Transverse colon (tissue), 4 donors: Measurements from ENCODE around the gene TPM1. TPM values are rescaled to one million over a fixed set of nuclear protein-coding genes. Genes with fewer than 3 reads are reported as not detected.
A peak's percentile ranks its signal among the peaks of the same experiment; 100 is the strongest.

Experiments
- DNase-seq: peaks from one replicate; pipeline ENCODE4 v3.0.0-alpha.2; 2019
- H3K27ac ChIP-seq, 4 donors: fragments of 200-600 bp; sonication (generic); 2 replicates each; pipeline ENCODE4 v1.5.1; 2016 to 2018; ENCODE audit warnings: inconsistent platforms in 4 of 4
- H3K27me3 ChIP-seq: fragments of 200-600 bp; sonication (generic); 2 replicates; pipeline ENCODE4 v1.5.1; 2017; ENCODE audit warnings: inconsistent platforms
- H3K36me3 ChIP-seq, 4 donors: fragments of 200-600 bp; sonication (generic); 2 replicates each; pipeline ENCODE4 v1.5.1; 2017 to 2019; ENCODE audit warnings: inconsistent platforms in 4 of 4
- H3K4me1 ChIP-seq, 4 donors: fragments of 200-600 bp; sonication (generic); 2 replicates each; pipeline ENCODE4 v1.5.1; 2017 to 2020; ENCODE audit warnings: inconsistent platforms in 4 of 4
- H3K4me3 ChIP-seq, 4 donors: fragments of 200-600 bp; sonication (generic); 1 replicate in 1 of 4; 2 replicates in 3 of 4; pipeline versions ENCODE4 v1.5.1 to v1.6.1; 2017 to 2019; ENCODE audit warnings: inconsistent platforms in 4 of 4
- H3K9me3 ChIP-seq, 2 donors: fragments of 200-600 bp; sonication (generic); 2 replicates each; pipeline ENCODE4 v1.5.1; 2017 to 2019; ENCODE audit warnings: inconsistent platforms in 2 of 2
- EP300 ChIP-seq: sonication (generic); formaldehyde crosslinking; IDR thresholded peaks from one replicate; pipeline ENCODE4 v1.6.1; 2017; ENCODE audit warnings: antibody characterized with exemption, low read depth
- POLR2A ChIP-seq: fragments of 450-650 bp; IDR thresholded peaks from one replicate; pipeline ENCODE4 v1.6.1; 2016; ENCODE audit warnings: antibody characterized with exemption, mild to moderate bottlenecking, moderate library complexity
- POLR2AphosphoS5 ChIP-seq, 3 donors: sonication (generic); formaldehyde crosslinking; IDR thresholded peaks; one replicate each; pipeline ENCODE4 v1.6.1; 2016; ENCODE audit warnings: antibody characterized with exemption in 3 of 3
- WGBS, 2 donors: methylation state at CpG; one replicate each; pipeline ENCODE4 v1.1.5; 2018; ENCODE audit warnings: low coverage in 1 of 2; 5-methylcytosine and 5-hydroxymethylcytosine counted together
- in situ Hi-C, 4 donors: fragments of 200-750 bp; cut with MboI; loops; one replicate each; pipeline versions ENCODE4 v1.15.0 to v1.15.1; 2017; ENCODE audit warnings: low sequenced_read_pairs in 3 of 4, low pct_ligation_motif_present in 1 of 4, low pct_unique_long_range_greater_than_20kb in 1 of 4
- intact Hi-C: fragments of 100-400 bp; cut with DNase I; formaldehyde crosslinking; loops from one replicate; pipeline ENCODE4 v1.15.1; 2023; ENCODE audit warnings: low total_unique reads
- total RNA-seq, 4 donors: library from RNA; depleted of rRNA; stranded (reverse); fragments of >200 nt; gene quantifications; one replicate each; pipeline ENCODE4 v1.1.0, GENCODE V29; 2016
- TF ChIP-seq, protein P1 (sequence below), 5 experiments: fragments of 200-600 bp in 3 of 5; fragments of 450-650 bp in 2 of 5; sonication (generic) in 3 of 5; IDR thresholded peaks; 1 replicate in 2 of 5; 2 replicates in 3 of 5; pipeline ENCODE4 v1.5.1; 2016 to 2017; ENCODE audit warnings: antibody characterized with exemption in 5 of 5, inconsistent platforms in 3 of 5, mild to moderate bottlenecking in 2 of 5, moderate library complexity in 1 of 5

The TPM1 gene
- total RNA-seq, 4 donors from 2014 or later = 775 to 2,480 (median 1,140) TPM

DNA sequence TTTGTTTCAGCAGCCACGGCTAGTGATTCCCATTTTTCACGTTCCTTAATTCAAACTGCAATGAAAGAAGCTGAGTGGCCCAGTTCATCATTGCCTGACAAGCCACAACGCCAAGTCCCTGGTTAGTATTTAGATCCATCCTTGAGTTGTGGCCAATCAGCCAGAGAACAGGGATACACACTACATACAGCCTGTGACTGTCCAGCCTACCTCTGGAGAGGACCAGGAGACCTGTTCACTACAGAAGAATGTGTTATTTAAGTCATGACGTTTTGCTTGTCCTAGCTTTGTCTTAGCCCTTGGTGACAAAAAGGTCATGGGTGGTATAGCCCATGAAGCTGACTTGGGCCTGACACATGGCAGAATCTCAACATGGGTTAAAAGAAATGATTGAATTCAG, 2.7 kb upstream of the TPM1 start:
- Histone ChIP-seq H3K27me3 (peaks cover 23% of the 10 kb centered on the region), H3K9me3 (no peaks in the 10 kb centered on the region), H3K4me3 (no peak overlapping the region), H3K27ac (no peak overlapping the region), H3K4me1 (peaks cover 0 to 45% (median 16%) of the 10 kb centered on the region in 4 donors), H3K36me3 (no peaks in the 10 kb centered on the region)
- no peak for DNase-seq
- intact Hi-C loops = loop anchor here (5.0 kb wide), 1 partner anchor 143 kb away; no protein-coding TSS in a partner anchor
- no peak for TF ChIP-seq POLR2A
- no peak for TF ChIP-seq EP300
- TF ChIP-seq POLR2AphosphoS5 (IDR thresholded peaks at IDR 0.05) = no peak
- 77 to 87% methylated on average over 2 to 4 of the region's 4 CpGs for WGBS, 2 donors
- in situ Hi-C loops = loop anchor here in 1 of 4 donors (25.0 kb wide), 1 partner anchor 153 kb away; no protein-coding TSS in a partner anchor

DNA sequence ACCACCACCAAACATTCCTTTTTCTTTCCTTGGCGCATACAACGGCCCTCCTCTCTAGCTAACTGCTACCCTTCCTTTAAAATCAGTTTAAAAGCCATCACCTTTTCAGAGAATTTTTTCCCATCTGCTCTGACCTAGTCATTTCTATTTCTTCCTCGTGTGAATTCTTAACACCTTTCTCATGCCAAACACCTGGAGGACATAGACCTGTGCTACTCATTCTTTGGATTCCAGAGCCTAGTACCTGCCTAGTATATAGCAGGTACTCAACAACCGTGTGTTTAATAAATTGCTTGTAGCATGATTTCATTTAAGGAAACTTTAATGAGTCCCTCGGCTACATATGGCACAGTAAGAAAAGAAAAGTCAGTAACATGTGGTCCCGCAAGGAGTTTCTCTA, 2.0 kb upstream of the TPM1 start:
- TF ChIP-seq POLR2AphosphoS5 (IDR thresholded peaks at IDR 0.05) (no peak), POLR2A (no peak), EP300 (no peak)
- TF ChIP-seq, protein P1, sequence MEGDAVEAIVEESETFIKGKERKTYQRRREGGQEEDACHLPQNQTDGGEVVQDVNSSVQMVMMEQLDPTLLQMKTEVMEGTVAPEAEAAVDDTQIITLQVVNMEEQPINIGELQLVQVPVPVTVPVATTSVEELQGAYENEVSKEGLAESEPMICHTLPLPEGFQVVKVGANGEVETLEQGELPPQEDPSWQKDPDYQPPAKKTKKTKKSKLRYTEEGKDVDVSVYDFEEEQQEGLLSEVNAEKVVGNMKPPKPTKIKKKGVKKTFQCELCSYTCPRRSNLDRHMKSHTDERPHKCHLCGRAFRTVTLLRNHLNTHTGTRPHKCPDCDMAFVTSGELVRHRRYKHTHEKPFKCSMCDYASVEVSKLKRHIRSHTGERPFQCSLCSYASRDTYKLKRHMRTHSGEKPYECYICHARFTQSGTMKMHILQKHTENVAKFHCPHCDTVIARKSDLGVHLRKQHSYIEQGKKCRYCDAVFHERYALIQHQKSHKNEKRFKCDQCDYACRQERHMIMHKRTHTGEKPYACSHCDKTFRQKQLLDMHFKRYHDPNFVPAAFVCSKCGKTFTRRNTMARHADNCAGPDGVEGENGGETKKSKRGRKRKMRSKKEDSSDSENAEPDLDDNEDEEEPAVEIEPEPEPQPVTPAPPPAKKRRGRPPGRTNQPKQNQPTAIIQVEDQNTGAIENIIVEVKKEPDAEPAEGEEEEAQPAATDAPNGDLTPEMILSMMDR (IDR thresholded peaks at IDR 0.05) = no peak
- peak overlapping the region; percentile 96 to 98 (median 96) for H3K27ac ChIP-seq
- no peaks in the 10 kb centered on the region for H3K36me3 ChIP-seq
- H3K4me3 ChIP-seq = no peak overlapping the region
- peaks cover 0 to 47% (median 21%) of the 10 kb centered on the region in 4 donors for H3K4me1 ChIP-seq
- DNase-seq = no peak
- WGBS, 2 donors = 83 to 84% methylated on average over 6 of the region's 6 CpGs
- H3K9me3 ChIP-seq = no peaks in the 10 kb centered on the region
- in situ Hi-C loops = loop anchor here in 1 of 4 donors (25.0 kb wide), 1 partner anchor 153 kb away; no protein-coding TSS in a partner anchor
- intact Hi-C loops = loop anchor here (5.0 kb wide), 1 partner anchor 143 kb away; no protein-coding TSS in a partner anchor
- peaks cover 26% of the 10 kb centered on the region for H3K27me3 ChIP-seq

DNA sequence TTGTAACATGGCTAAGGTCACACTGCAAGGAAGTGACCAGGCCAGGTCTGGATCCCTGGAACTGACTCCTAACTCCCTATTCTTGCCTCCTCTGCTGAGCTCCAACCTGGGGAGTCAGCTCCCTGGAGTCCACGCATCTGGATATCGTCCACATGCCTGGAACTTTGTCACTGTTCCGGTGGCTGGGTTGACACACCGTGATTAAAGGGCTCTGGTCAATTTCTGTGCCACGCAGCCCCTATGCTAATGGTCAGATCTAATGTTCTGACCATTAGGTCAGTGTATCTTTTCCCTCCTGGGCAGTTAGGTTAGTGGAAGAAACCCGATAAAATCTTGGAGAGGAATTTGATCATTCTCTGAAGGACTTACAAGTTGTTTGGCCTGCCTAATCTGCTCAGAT, 1.6 kb upstream of the TPM1 start:
- Histone ChIP-seq H3K4me3 (peak overlapping the region in 1 of 4 donors; percentile 88), H3K27me3 (peaks cover 26% of the 10 kb centered on the region), H3K9me3 (no peaks in the 10 kb centered on the region), H3K36me3 (no peaks in the 10 kb centered on the region), H3K4me1 (peaks cover 0 to 46% (median 22%) of the 10 kb centered on the region in 4 donors), H3K27ac (peak overlapping the region; percentile 96 to 98 (median 96))
- 66 to 80% methylated on average over 5 to 6 of the region's 6 CpGs for WGBS, 2 donors
- in situ Hi-C loops = loop anchor here in 1 of 4 donors (25.0 kb wide), 1 partner anchor 154 kb away; no protein-coding TSS in a partner anchor
- no peak for DNase-seq
- intact Hi-C loops = loop anchor here (5.0 kb wide), 1 partner anchor 144 kb away; no protein-coding TSS in a partner anchor
- TF ChIP-seq POLR2A (no peak), POLR2AphosphoS5 (IDR thresholded peaks at IDR 0.05) (no peak), EP300 (no peak)
- TF ChIP-seq, protein P1 (IDR thresholded peaks at IDR 0.05) = no peak

DNA sequence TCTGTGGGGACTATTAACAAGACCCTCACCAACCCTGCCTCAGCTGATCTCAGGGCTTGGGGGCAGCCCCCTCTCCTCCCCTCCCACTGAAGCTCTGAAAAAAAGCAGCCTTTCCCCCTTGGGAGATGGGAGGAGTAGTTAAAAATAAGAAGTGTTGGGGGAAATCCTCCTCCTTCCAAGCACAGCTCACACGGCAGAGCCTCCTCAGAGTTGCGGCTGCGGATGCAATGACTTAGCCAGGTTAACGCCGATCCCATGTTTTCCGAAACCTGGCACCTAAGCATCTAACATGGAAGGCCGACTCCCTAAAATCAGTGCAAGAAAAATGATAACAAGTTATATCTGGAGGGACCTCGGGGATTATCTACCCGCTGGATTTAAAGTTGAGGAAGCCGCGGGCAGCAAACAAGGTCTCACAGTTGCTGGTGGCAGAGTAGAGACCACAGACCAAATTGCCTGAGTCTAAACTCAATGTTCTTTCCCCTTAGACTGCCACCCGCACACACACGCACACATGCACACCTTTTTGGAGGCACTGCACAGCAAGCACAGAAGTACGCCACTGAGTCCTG, 1.1 kb upstream of the TPM1 start:
- Histone ChIP-seq H3K27ac (peak overlapping the region; percentile 96 to 98 (median 96)), H3K9me3 (no peaks in the 10 kb centered on the region), H3K27me3 (peaks cover 26% of the 10 kb centered on the region), H3K4me1 (peaks cover 0 to 44% (median 20%) of the 10 kb centered on the region in 4 donors), H3K36me3 (no peaks in the 10 kb centered on the region), H3K4me3 (peak overlapping the region; percentile 80 to 88 (median 84))
- TF ChIP-seq, protein P1 (IDR thresholded peaks at IDR 0.05) = no peak
- no peak for TF ChIP-seq EP300
- no peak for TF ChIP-seq POLR2A
- TF ChIP-seq POLR2AphosphoS5 (IDR thresholded peaks at IDR 0.05) = no peak
- in situ Hi-C loops = loop anchor here in 1 of 4 donors (25.0 kb wide), 1 partner anchor 154 kb away; no protein-coding TSS in a partner anchor
- intact Hi-C loops = loop anchor here (5.0 kb wide), 1 partner anchor 144 kb away; no protein-coding TSS in a partner anchor
- 62% methylated on average over 14 of the region's 14 CpGs; no CpG with 5 or more reads in 1 of the 2 donors for whole genome bisulfite sequencing, 2 donors
- no peak for DNase-seq
